ENCODE results near the gene CIB2. TPM values are rescaled to one million over a fixed set of nuclear protein-coding genes. Genes with fewer than 3 reads are reported as not detected.

Gene CIB2
- total RNA-seq, 1 experiment from 2014 or later: 17.3 TPM

DNA sequence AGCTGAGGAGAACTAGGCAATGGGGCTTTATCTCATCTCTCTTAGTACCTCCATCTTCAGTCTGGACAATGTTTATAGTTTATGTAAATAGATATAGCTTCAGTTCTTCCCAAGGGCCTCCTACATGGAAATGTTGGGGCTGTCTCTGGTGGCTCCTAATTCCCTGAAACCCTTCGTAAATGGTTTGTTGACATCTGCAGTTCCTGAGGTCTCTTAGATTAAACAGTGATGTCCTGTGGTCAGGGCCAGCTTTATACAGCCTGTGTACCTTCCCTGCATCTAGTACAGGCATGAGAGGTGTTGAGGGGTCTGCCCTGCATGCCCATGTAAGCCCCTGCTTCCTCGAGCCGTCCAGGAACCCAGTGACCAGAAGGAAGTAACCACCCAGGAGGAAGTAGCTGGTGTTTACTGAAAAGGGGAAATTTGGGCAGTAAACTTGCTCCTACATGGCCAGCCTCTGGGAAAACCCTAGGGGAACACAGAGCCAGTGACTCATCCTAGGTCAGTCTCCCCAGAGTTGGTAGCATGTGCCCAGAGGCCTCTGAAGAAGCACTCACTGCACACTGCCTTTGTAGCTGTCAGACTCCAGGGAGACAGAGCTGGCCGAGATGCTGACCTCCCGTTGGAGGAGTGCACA is 49.0 kb downstream of the CIB2 start:
- no peak overlapping the region for H2AFZ ChIP-seq (ENCODE audit: low read depth, low read length, poor library complexity, severe bottlenecking)
- ATAC-seq (no peak), DNase-seq (ENCODE audit: low read depth, low spot score) (no peak)
- no peak overlapping the region for H3K4me2 ChIP-seq (ENCODE audit: low read length)
- no peak overlapping the region for H3K27ac ChIP-seq (ENCODE audit: low read depth, low read length)
- no peaks in the 10 kb centered on the region for H3K27me3 ChIP-seq (ENCODE audit: insufficient read depth, low read length)
- ChIA-PET POLR2A (no interaction called here), CTCF (no interaction called here), RAD21 (ENCODE audit: low non-redundant PET in 1 of 2, low total read pairs in 2 of 2, uncharacterized antibody in 2 of 2, unreplicated experiment in 2 of 2) (no interaction called here)
- intact Hi-C loops (cut with micrococcal nuclease): no loop called here
- TF ChIP-seq, protein P1, sequence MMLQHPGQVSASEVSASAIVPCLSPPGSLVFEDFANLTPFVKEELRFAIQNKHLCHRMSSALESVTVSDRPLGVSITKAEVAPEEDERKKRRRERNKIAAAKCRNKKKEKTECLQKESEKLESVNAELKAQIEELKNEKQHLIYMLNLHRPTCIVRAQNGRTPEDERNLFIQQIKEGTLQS (IDR thresholded peaks at IDR 0.05): no peak
- TF ChIP-seq JUND (IDR thresholded peaks at IDR 0.05) (no peak), CBX3 (IDR thresholded peaks at IDR 0.05; ENCODE audit: low read depth) (no peak), FOSL1 (IDR thresholded peaks at IDR 0.05; ENCODE audit: low read depth) (no peak), ZFX (IDR thresholded peaks at IDR 0.05) (no peak), SRF (IDR thresholded peaks at IDR 0.05; ENCODE audit: low read depth) (no peak), TCF7L2 (IDR thresholded peaks at IDR 0.05; ENCODE audit: borderline replicate concordance, extremely low read depth, insufficient read depth, insufficient read length) (no peak), POLR2AphosphoS5 (IDR thresholded peaks at IDR 0.05; ENCODE audit: low read depth, low read length) (no peak), SP1 (IDR thresholded peaks at IDR 0.05; ENCODE audit: low read depth) (no peak), EZH2phosphoT487 (IDR thresholded peaks at IDR 0.05; ENCODE audit: borderline replicate concordance) (no peak), EZH2 (IDR thresholded peaks at IDR 0.05) (no peak), POLR2A (IDR thresholded peaks at IDR 0.05; ENCODE audit: borderline replicate concordance, extremely low read depth, insufficient read depth, insufficient read length) (no peak), CEBPB (IDR thresholded peaks at IDR 0.05; ENCODE audit: low read depth) (no peak), ELF1 (IDR thresholded peaks at IDR 0.05; ENCODE audit: borderline replicate concordance, low read depth) (no peak), EGR1 (IDR thresholded peaks at IDR 0.05; ENCODE audit: low read depth) (no peak), RAD21 (IDR thresholded peaks at IDR 0.05; ENCODE audit: low read depth) (no peak), YY1 (IDR thresholded peaks at IDR 0.05; ENCODE audit: extremely low read depth, insufficient replicate concordance, low read depth, low read length) (no peak)
- TF ChIP-seq, protein P2, sequence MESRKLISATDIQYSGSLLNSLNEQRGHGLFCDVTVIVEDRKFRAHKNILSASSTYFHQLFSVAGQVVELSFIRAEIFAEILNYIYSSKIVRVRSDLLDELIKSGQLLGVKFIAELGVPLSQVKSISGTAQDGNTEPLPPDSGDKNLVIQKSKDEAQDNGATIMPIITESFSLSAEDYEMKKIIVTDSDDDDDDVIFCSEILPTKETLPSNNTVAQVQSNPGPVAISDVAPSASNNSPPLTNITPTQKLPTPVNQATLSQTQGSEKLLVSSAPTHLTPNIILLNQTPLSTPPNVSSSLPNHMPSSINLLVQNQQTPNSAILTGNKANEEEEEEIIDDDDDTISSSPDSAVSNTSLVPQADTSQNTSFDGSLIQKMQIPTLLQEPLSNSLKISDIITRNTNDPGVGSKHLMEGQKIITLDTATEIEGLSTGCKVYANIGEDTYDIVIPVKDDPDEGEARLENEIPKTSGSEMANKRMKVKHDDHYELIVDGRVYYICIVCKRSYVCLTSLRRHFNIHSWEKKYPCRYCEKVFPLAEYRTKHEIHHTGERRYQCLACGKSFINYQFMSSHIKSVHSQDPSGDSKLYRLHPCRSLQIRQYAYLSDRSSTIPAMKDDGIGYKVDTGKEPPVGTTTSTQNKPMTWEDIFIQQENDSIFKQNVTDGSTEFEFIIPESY (IDR thresholded peaks at IDR 0.05; ENCODE audit: extremely low read depth, insufficient replicate concordance, low read length): no peak
- TF ChIP-seq, protein P3, sequence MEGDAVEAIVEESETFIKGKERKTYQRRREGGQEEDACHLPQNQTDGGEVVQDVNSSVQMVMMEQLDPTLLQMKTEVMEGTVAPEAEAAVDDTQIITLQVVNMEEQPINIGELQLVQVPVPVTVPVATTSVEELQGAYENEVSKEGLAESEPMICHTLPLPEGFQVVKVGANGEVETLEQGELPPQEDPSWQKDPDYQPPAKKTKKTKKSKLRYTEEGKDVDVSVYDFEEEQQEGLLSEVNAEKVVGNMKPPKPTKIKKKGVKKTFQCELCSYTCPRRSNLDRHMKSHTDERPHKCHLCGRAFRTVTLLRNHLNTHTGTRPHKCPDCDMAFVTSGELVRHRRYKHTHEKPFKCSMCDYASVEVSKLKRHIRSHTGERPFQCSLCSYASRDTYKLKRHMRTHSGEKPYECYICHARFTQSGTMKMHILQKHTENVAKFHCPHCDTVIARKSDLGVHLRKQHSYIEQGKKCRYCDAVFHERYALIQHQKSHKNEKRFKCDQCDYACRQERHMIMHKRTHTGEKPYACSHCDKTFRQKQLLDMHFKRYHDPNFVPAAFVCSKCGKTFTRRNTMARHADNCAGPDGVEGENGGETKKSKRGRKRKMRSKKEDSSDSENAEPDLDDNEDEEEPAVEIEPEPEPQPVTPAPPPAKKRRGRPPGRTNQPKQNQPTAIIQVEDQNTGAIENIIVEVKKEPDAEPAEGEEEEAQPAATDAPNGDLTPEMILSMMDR (IDR thresholded peaks at IDR 0.05 in 2 of 3, conservative IDR thresholded peaks at IDR 0.05 in 1 of 3; ENCODE audit: borderline replicate concordance in 1 of 3, insufficient read depth in 1 of 3, low read depth in 2 of 3, low read length in 2 of 3): no peak
- H3K9ac ChIP-seq (ENCODE audit: low read length): no peak overlapping the region
- peaks cover 0 to 3% of the 10 kb centered on the region in 2 experiments; a peak in 1 of 4 replicates for H3K4me1 ChIP-seq (ENCODE audit: control insufficient read depth in 1 of 2, insufficient read depth in 2 of 2, low read length in 2 of 2)
- no peaks in the 10 kb centered on the region for H3K36me3 ChIP-seq (ENCODE audit: control insufficient read depth in 1 of 2, insufficient read depth in 2 of 2, low read length in 2 of 2)
- no TSS peak for BruUV-seq (replicated peaks)
- H3K4me3 ChIP-seq (replicated peaks in 1 of 2; ENCODE audit: low read depth in 1 of 2, low read length in 2 of 2): no peak overlapping the region
- no peaks in the 10 kb centered on the region for H3K79me2 ChIP-seq (ENCODE audit: insufficient read depth, low read length)
- H4K20me1 ChIP-seq (ENCODE audit: insufficient read depth): no peaks in the 10 kb centered on the region
- H3K9me3 ChIP-seq (ENCODE audit: control insufficient read depth in 1 of 2, insufficient read depth in 1 of 2, low read depth in 1 of 2, low read length in 2 of 2): no peaks in the 10 kb centered on the region
- no peaks in the 10 kb centered on the region for H3K9me2 ChIP-seq (ENCODE audit: insufficient read depth)

Measured in HCT116 (cell line).